NK-92 (cell line): ENCODE data around the gene VPS39.

Experiments
- DNase-seq: peaks from one replicate; lab custom pipeline; 2025; ENCODE audit not compliant: unreplicated experiment; lab: John Stamatoyannopoulos, UW

VPS39 gene

DNA sequence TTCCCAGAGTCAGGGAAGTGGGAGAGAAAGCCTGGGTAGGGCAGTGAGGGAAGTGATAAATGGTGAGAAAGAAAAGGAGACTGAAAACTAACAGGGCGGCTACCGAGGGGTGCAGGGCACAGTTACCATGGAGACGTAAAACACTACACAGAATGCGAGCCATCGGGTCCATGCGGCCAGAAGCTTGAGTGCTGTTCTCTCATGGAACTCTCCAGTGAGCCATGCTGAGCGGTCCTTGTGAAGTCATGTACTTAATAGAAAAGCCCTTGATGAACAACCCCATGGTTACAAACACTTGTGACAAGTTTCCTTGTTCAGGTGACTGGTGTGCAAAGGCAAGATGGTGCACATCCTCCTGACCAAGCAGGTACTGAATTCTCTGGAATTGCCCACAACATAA is 48.0 kb downstream of the VPS39 start:
- DNase-seq, result no peak

DNA sequence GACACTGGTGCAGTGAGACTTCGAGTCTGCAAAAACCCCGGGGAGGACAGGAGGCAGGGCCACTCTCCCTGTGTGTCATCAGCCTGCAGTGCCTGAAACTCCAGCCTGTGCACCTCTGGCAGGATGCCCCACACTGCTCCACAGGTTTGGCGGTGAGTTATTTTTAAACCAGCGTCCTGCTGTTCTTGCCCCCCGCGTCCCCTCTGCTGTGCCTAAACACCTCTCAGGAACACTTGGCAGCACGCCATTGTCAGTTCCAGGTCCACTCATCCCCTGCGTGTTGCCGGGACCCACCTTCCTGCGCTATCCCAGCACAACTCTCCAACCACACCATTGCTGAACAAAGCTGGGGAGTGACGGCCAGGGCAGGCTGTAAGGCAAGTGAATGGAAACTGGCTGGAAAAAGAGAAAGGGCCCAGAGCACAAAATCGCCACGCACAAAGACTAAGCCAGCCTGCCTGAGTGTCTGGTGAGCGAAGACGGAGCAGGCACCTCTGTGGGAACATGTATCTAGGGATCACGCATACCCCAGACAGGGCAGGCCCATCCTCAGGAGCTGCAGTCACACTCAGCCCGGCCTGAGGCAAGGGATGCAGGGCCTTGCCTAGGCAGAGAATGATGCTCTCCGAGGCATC is 48.6 kb downstream of the VPS39 start:
- DNase-seq, result no peak

DNA sequence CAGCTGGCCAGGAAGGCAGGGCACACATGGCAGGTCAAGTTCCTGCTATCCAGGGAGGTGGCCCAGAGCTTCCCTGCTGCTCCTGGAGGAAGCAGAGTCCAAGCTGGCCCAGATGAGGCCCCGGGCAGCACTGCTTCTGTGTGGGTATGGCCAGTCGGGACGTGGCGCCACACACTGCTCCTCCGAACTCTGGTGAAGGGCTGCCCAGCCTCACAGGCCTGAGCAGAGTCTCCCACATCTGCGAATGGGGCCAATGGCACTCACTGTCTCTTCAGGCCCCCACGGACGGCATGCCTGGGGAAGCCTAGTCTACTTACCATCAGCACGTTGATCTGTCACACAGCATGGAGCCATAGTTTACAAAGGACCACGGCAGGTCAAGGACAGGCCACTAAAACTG is 49.2 kb downstream of the VPS39 start:
- DNase-seq, result no peak

DNA sequence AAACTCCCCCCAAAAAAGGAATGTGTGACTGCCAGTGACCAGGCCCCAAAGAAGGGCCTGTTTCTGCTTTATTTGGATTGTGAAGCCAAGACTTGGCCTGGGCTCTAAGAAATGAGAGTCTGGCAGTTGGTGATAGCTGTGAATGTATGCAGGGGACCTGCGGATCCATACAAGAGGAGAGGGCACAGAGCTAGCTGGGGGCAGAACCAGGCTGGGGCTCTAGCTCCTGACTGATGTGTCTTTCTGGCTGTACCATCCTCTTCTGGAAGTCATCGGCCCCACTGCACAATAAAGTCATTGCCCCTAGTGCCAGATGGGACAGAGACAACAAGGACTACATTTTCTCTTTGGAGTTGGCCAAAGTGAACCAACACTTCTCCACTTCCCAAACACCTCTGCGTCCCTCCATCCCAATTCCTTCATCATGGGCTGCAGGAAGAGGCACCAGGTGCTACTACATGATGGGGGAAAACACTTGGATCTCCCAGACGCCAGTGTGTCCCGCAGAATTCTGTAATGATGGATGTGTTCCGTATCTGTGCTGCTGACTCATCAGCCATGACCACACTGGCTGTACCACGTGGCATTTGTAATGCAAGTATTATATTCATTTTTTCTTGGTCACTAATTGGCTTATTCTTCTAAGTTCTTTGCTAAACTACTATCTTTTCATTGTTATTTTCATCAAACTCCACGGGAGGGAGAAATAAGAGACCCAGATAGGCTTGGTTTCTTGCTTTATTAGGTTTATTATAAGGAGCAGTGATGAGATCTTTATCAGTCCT is 49.9 kb downstream of the VPS39 start:
- DNase-seq, result no peak

GRCh38 chr15:42157381-42157780 is 50.7 kb downstream of the VPS39 start:
- DNase-seq, result no peak

GRCh38 chr15:42156243-42156922 is 51.7 kb downstream of the VPS39 start, which contains the start of gene PLA2G4F:
Gene PLA2G4F (minus strand): TSS chr15:42156636. CDS start chr15:42156549, 87 bp downstream.
- no peak for DNase-seq

DNA sequence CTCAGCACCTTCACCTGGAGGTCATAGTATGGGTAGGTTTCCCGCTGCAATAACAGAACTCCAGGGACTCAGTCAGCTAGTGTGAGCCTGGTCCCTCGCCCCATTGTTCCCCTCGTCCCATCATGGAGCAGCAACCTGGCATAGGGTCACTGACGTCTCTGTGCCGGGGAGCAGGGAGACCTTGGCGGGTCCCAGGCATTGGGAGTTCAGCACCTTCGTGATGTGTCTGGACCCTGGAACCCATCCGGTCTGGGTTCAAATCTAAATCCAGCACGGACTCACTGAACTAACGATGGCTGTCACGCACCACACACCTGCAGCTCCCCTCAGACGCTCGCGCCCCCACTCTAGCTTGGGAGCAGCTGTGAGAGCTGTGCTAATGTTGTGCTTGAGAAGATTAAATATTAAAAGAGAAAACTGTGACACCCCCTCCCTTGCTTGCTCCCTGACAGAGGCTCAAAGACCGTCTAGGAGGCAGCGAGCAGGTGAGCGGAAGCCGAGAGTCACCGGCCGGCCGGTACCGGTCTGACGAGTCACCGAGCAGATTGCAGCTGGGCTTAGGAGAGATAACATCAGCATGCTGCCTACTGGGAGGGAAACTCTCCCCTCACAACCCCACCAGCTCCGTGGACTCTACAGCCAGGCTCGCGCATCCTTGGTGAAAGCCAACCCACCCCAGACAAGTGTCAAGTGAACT is 52.4 kb downstream of the VPS39 start:
- no peak for DNase-seq

GRCh38 chr15:42154956-42155355 is 53.1 kb downstream of the VPS39 start:
- no peak for DNase-seq

- DNase-seq, result no peak
Observed at GRCh38 chr15:42154212-42154941, 53.7 kb downstream of the VPS39 start.

DNA sequence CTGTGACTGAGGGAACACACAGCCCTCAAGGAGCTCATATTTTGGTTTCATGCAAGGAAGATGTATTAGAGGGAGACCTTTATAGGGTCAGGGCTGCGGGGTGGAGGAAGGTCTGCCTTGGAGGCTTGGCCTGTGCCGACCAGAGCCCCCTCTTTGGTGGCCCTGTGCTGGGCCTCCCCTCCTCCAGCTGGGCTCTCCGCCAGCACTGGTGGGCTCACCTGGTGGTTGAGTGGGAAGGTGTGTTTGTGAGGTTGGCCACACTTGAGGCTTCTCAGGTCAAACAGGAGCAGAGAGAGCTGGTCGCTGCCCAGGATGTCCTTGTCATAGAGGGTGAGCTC is 54.3 kb downstream of the VPS39 start:
- no peak for DNase-seq

- no peak for DNase-seq
Observed at GRCh38 chr15:42152921-42153698, 55.0 kb downstream of the VPS39 start.

GRCh38 chr15:42152196-42152920 is 55.7 kb downstream of the VPS39 start:
- no peak for DNase-seq

DNA sequence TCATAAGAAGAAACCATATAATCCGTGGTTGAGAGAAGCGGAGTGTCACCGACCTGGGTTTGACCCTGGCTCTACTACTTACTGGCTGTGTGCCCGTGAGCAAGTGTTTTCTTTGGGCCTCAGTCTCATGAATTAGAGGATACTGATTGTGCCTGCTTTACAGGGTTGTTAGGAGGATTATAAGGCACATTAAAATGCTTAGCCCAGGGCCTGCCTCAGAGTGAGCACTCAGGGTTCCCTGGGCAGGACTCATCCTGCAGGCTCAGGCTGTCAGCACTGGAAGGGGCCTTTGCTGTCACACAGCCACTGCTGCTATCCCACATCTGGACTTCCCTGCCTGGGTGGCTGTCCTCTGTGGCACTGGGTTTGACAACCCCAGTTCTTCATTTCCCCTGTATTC is 56.4 kb downstream of the VPS39 start:
- DNase-seq, result no peak

- no peak for DNase-seq
Observed at GRCh38 chr15:42151141-42151561, 57.0 kb downstream of the VPS39 start.

- DNase-seq, result no peak
Observed at GRCh38 chr15:42150219-42150970, 57.7 kb downstream of the VPS39 start.

- no peak for DNase-seq
Observed at GRCh38 chr15:42149493-42150218, 58.4 kb downstream of the VPS39 start.

DNA sequence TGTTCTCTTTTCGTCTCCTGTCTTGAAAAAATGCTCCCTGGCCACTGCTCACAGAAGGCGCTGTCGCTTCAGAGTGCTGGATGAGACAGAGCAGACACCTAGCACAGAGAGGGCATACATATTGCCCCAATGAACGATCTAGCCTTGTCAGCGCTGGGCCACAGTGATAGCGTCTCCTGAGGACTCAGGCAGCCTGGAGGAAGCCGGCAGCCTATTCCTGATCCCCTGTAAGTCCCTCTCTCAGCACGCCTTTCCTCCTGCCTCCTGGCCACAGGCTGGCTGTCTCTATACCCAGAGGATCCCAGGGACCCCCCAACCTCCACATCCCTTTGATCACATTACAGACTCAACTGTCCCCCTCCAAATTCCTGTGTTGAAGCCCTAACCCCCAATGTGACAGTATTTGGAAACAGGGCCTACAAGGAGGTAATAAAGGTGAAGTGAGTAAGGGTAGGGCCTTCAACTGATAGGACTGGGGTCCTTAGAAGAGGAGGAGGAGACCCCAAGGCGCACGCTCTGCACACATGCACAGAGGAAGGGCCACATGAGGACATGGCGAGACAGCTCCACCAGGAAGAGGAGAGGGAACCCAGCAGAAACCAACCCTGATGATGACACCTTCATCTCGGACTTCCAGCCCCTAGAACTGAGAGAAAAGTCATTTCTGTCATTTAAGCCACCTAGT is 59.2 kb downstream of the VPS39 start:
- DNase-seq, result no peak

DNA sequence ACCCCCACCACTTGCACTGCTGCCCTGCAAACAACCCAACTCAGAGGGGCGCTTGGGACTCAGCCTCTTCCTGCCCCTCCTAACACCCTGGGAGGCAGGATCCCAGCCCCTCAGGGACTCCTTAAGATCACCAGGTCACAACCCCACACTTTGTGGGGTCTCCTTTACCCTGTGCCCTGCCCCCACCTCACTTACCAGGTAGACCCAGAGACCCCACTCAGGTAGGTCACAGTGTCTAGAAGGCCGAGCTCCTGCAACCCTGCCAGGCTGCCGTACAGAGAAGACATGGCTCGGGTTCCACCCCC is 60.7 kb downstream of the VPS39 start:
- DNase-seq, result no peak
